ENCODE data around the gene SDF2L1.
"Not testable (repeated sequence)": the region's sequence is repeated elsewhere in the genome, so short reads cannot be mapped to it uniquely, and the experiment has no call there.

The SDF2L1 gene

GRCh38 chr22:21636629-21637218, 5.4 kb upstream of the SDF2L1 start:
- DNase-seq: no peak
- no peak for ATAC-seq

- DNase-seq, ATAC-seq: not testable (repeated sequence)
Observed at GRCh38 chr22:21637450-21637849, 4.7 kb upstream of the SDF2L1 start.

- no peak for DNase-seq
- ATAC-seq: no peak
Observed at GRCh38 chr22:21639359-21639758, 2.7 kb upstream of the SDF2L1 start.

GRCh38 chr22:21640810-21641209, 1.3 kb upstream of the SDF2L1 start:
- ATAC-seq (no peak), DNase-seq (no peak)

GRCh38 chr22:21641417-21641788, 699 bp upstream of the SDF2L1 start:
- DNase-seq (no peak), ATAC-seq (no peak)

- ATAC-seq: peak; percentile 34
Observed at GRCh38 chr22:21642584-21643448, 714 bp downstream of the SDF2L1 start.

GRCh38 chr22:21643533-21644357, 1.6 kb downstream of the SDF2L1 start:
- DNase-seq (no peak), ATAC-seq (no peak)

More at GRCh38 chr22:21642584-21643448, 714 bp downstream of the SDF2L1 start:
- DNase-seq: peak; percentile 75

GRCh38 chr22:21645513-21645912, 3.4 kb downstream of the SDF2L1 start:
- ATAC-seq, DNase-seq: not testable (repeated sequence)

- DNase-seq (peak; percentile 75), ATAC-seq (peak; percentile 15)
Observed at GRCh38 chr22:21646608-21647590, 4.8 kb downstream of the SDF2L1 start.

- DNase-seq (no peak), ATAC-seq (no peak)
Observed at GRCh38 chr22:21650280-21650679, 8.2 kb downstream of the SDF2L1 start.

GRCh38 chr22:21650823-21651520, 8.9 kb downstream of the SDF2L1 start:
- no peak for DNase-seq
- ATAC-seq: no peak

GRCh38 chr22:21651521-21652009, 9.5 kb downstream of the SDF2L1 start:
- peak; percentile 16 for ATAC-seq
- no peak for DNase-seq

- ATAC-seq (peak; percentile 99), DNase-seq (peak; percentile 90)
Observed at GRCh38 chr22:21652010-21652546, 10.0 kb downstream of the SDF2L1 start.

- DNase-seq: no peak
- ATAC-seq: peak; percentile 1
Observed at GRCh38 chr22:21652547-21653545, 10.7 kb downstream of the SDF2L1 start.

- ATAC-seq: no peak
- DNase-seq: no peak
Observed at GRCh38 chr22:21657020-21657359, 14.9 kb downstream of the SDF2L1 start.

GRCh38 chr22:21657360-21658032, 15.4 kb downstream of the SDF2L1 start:
- DNase-seq (peak; percentile 89), ATAC-seq (peak; percentile 92)

- DNase-seq (no peak), ATAC-seq (no peak)
Observed at GRCh38 chr22:21659864-21660525, 17.9 kb downstream of the SDF2L1 start.

GRCh38 chr22:21660904-21661303, 18.8 kb downstream of the SDF2L1 start:
- DNase-seq (no peak), ATAC-seq (no peak)
